ENCODE data around the gene ERCC5.

GRCh38 chr13:102812611-102813287 is 33.1 kb upstream of the ERCC5 start:
- TF ChIP-seq CTCF (IDR thresholded peaks at IDR 0.05; ENCODE audit: poor library complexity) (no peak), EZH2phosphoT487 (IDR thresholded peaks at IDR 0.05; ENCODE audit: low read depth, severe bottlenecking, unreplicated experiment) (no peak), EZH2 (IDR thresholded peaks at IDR 0.05; ENCODE audit: borderline replicate concordance) (no peak)
